ENCODE measurements around the gene TMEM161A.
"Not testable (repeated sequence)": the region's sequence is repeated elsewhere in the genome, so short reads cannot be mapped to it uniquely, and the experiment has no call there.

The TMEM161A gene

GRCh38 chr19:19155495-19156219 lies 17.4 kb upstream of the TMEM161A start:
- no peak for DNase-seq (ENCODE audit: low read depth)

GRCh38 chr19:19154768-19155494 lies 16.7 kb upstream of the TMEM161A start:
- no peak for DNase-seq (ENCODE audit: low read depth)

- DNase-seq (ENCODE audit: low read depth): no peak
These were observed 14.5 kb upstream of the TMEM161A start for GRCh38 chr19:19152668-19153384.

- DNase-seq (ENCODE audit: low read depth): no peak
These were observed 13.1 kb upstream of the TMEM161A start for GRCh38 chr19:19151418-19151817.

- DNase-seq (ENCODE audit: low read depth): no peak
These were observed 11.2 kb upstream of the TMEM161A start for GRCh38 chr19:19149435-19149834.

GRCh38 chr19:19148504-19148903 lies 10.2 kb upstream of the TMEM161A start:
- not testable (repeated sequence) for DNase-seq (ENCODE audit: low read depth)

- no peak for DNase-seq (ENCODE audit: low read depth)
These were observed 9.1 kb upstream of the TMEM161A start for GRCh38 chr19:19147344-19147743.

GRCh38 chr19:19146865-19147264 lies 8.6 kb upstream of the TMEM161A start:
- no peak for DNase-seq (ENCODE audit: low read depth)

- DNase-seq (ENCODE audit: low read depth): peak; percentile 83
These were observed 7.7 kb upstream of the TMEM161A start for GRCh38 chr19:19145684-19146608.

GRCh38 chr19:19145281-19145680 lies 7.0 kb upstream of the TMEM161A start:
- no peak for DNase-seq (ENCODE audit: low read depth)

- DNase-seq (ENCODE audit: low read depth): no peak
These were observed 4.1 kb upstream of the TMEM161A start for GRCh38 chr19:19142347-19142746.

GRCh38 chr19:19140476-19140875 lies 2.2 kb upstream of the TMEM161A start:
- no peak for DNase-seq (ENCODE audit: low read depth)

GRCh38 chr19:19139876-19140229 lies 1.6 kb upstream of the TMEM161A start:
- DNase-seq (ENCODE audit: low read depth): no peak

GRCh38 chr19:19137556-19138108 lies 646 bp downstream of the TMEM161A start:
- DNase-seq (ENCODE audit: low read depth): no peak

- not testable (repeated sequence) for DNase-seq (ENCODE audit: low read depth)
These were observed 2.6 kb downstream of the TMEM161A start for GRCh38 chr19:19135713-19136112.

- DNase-seq (ENCODE audit: low read depth): no peak
These were observed 3.6 kb downstream of the TMEM161A start for GRCh38 chr19:19134687-19135158.

- no peak for DNase-seq (ENCODE audit: low read depth)
These were observed 4.3 kb downstream of the TMEM161A start for GRCh38 chr19:19133985-19134384.

- DNase-seq (ENCODE audit: low read depth): no peak
These were observed 5.4 kb downstream of the TMEM161A start for GRCh38 chr19:19132912-19133311.

GRCh38 chr19:19131989-19132388 lies 6.3 kb downstream of the TMEM161A start:
- DNase-seq (ENCODE audit: low read depth): no peak

- no peak for DNase-seq (ENCODE audit: low read depth)
These were observed 12.2 kb downstream of the TMEM161A start for GRCh38 chr19:19126102-19126501.

- DNase-seq (ENCODE audit: low read depth): no peak
These were observed 14.9 kb downstream of the TMEM161A start for GRCh38 chr19:19123386-19123785.

All from stimulated activated CD8-positive, alpha-beta memory T cell treated with anti-CD3 and anti-CD28 coated beads, Interleukin-7, amount 100 ng/mL, for 24 hours (primary cell).